GM21786 (cell line): ENCODE data around the gene CCT6A.
"Not testable (repeated sequence)": the region's sequence is repeated elsewhere in the genome, so short reads cannot be mapped to it uniquely, and the experiment has no call there.

Source experiments
- ATAC-seq: cut with Tn5 transposase; IDR thresholded peaks from one replicate; pipeline ENCODE4 v1.9.1; 2021; ENCODE audit not compliant: unreplicated experiment

Gene CCT6A, protein sequence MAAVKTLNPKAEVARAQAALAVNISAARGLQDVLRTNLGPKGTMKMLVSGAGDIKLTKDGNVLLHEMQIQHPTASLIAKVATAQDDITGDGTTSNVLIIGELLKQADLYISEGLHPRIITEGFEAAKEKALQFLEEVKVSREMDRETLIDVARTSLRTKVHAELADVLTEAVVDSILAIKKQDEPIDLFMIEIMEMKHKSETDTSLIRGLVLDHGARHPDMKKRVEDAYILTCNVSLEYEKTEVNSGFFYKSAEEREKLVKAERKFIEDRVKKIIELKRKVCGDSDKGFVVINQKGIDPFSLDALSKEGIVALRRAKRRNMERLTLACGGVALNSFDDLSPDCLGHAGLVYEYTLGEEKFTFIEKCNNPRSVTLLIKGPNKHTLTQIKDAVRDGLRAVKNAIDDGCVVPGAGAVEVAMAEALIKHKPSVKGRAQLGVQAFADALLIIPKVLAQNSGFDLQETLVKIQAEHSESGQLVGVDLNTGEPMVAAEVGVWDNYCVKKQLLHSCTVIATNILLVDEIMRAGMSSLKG

DNA sequence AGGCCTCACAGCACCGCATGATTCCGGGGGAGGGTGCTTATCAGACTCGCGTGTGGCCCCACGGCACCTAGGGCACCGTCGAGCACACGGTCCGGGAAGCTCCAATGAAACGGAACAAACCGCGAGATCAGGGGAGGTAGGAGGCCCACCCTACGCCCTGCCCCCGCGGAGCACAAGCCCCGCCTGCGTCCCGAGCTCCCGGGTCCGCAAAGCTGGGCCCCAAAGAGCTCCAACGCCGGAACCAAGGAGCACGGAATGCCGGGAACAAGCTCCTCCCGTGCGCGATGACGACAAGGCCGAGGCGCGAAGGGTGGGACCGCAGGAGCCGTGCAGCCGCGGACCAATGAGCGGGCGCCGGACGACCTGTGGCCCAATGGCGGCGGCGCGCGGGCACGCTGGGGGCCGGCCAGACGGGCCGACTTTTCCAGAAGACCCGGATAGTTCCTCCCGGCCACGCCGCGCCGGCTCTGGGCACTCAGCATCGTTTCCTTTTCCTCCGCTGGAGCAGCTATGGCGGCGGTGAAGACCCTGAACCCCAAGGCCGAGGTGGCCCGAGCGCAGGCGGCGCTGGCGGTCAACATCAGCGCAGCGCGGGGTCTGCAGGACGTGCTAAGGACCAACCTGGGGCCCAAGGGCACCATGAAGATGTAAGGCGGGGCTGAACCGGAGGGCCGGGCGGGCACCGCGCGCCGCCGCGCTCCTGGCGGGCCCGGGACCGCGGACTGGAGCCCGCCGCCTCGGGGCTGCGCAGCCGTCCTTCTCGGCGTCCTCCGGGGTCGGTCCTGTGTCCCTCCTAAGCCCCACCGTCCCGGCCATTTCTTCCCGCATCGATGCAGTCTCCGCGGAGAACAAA lies at the start of gene CCT6A, which contains the start of gene PSPH:
TSS of gene CCT6A (plus strand) at position 427 of the 853 bp plus-strand sequence. CDS start at position 511, 84 bp downstream.
TSS of gene PSPH (minus strand) at position 106 of the 853 bp plus-strand sequence. CDS start 30,232 bp downstream, outside the sequence.
- ATAC-seq = peak; percentile 95

DNA sequence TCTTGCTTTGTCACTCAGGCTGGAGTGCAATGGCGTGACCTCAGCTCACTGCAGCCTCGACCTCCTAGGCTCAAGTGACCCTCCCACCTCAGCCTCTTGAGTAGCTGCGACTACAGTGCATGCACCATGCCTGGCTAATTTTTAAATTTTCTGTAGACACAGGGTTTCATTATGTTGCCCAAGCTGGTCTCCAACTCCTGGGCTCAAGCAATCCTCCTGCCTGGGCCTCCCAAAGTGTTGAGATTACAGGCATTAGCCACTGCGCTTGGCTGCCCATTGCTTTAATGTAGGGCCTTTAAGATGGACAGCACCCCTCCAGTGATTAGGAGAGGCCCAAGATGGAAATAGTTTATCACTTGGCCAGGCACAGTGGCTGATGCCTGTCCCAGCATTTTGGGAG lies 47.8 kb upstream of the CCT6A start:
- ATAC-seq = no peak

DNA sequence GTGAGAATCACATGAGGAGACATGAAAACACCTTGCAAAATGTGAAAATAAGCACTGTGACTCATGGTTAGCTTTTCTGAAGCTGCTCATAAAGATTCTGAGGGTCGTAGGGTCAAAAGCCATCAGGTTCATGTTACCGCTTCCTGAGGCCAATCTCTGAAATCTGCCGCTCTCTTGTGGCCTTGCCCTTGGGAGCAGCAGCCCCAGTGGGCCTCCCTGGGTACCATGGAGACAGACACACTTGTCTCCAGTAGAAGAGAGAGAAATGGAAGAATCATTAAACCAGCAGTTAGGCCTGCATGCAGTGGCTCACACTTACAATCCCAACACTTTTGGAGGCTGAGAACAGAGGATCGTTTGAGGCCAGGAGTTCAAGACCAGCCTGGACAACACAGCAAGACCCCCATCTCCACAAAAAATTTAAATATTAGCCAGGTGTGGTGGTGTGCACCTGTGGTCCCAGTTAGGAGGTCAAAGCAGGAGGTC lies 44.4 kb upstream of the CCT6A start:
- ATAC-seq = no peak

DNA sequence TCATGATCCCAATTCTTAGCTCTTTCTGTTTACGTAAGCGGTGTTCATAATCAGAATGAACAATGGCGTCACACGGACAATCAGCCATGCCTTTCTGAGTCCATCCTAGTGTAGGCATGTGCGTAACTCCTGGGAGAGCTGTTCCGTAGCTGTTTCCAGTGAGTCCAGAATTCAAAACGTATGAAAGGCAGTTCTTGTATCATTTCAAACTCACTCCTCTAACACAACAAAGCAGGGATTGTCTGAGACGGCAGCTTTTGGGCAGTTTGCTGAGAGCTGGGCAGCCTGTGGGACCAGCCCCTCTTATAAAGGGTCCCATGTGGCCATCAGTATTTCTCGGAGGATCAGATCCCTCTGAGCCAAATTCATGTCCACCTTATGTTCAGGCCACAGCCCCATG lies 43.7 kb upstream of the CCT6A start:
- ATAC-seq = no peak

DNA sequence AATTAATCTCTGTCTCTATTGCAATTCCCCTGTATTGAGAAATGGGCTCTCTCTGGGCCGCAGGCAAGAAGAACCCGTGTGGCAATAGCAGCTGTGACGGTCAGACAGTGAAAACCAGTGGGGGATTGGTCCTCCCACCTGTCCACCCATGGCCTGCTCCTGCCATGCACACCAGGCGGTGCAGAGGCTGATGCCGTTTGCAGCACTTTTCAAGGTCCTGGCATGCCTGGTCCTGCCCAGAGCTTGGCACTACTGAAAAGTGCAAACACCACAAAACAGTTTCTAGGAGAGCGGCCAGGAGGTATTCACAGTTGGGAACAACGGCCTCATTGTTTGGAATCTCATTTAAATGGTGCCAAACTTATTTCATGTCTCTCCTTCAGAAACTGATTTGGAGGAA lies 41.9 kb upstream of the CCT6A start:
- no peak for ATAC-seq

DNA sequence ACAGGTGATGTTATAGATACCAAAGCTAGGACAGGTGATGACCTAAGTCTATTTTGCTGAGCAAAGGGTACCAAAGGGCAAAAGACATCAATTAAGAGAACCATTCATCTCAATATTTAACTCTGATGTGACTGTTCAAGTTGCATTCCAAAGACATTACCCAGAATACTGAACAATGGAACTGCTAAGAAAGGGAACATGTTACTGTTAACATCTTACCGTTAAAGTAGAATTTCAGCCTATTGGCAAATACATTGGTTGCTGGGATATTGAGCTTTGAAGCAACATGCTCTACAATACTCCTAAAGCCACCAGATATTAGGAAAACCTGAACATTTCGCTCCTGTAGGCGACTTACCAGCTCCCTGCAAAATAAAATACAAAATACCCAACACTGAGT lies 34.5 kb upstream of the CCT6A start:
- not testable (repeated sequence) for ATAC-seq

DNA sequence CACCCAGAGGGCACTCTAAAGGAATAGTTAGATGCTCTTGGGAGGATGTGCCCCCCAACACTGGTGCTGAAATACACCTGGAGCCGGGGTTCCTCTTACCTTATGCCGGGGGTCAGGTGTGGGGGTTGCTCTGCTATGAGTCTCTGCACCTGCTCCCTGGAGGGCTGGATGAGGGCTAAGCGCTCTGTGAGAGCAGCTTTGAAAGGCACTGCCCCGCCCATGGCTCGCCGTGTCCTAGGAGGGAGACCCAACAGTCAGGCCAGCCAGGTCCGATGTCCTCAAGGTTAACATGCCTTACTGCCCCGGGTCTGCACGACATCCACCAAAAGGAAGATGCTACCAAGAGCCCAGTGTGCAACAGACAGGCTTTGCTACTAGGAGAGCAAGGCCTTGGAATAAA lies 32.1 kb upstream of the CCT6A start:
- no peak for ATAC-seq

DNA sequence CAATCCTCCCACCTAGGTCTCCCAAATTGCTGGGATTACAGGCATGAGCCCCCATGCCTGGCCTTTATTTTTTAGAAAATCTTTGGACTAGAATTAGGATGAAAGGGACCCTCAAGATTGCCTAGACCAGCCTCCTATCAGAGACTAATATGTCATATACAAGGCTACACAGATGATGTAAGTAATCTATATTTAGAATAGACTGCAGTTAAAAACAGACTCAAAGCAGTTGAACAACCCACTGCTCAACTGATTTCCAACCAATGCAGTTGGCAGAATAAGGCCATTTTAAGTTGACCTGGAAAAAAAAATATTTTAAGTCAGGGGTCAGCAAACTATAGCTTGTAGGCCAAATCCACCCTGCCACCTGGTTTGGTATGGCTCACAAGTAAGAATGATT lies 28.1 kb upstream of the CCT6A start:
- ATAC-seq = no peak

DNA sequence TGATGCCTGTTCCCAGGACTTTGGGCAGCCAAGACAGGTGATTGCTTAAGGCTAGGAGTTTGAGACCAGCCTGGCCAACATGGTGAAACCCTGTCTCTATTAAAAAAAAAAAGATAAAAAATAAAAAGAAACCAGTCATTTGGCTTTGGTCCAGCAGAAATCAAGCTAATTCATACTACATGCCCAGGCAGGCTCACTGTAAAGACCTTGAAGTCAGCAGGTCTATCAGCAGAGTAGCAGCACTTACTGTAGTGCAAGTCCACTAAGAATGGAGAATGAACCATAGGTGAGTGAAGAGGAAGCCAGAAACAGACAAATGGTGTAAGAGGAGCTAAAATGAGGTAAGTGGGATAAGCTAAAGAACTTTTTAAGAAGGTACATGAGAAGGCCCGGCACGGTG lies 25.0 kb upstream of the CCT6A start:
- no peak for ATAC-seq

DNA sequence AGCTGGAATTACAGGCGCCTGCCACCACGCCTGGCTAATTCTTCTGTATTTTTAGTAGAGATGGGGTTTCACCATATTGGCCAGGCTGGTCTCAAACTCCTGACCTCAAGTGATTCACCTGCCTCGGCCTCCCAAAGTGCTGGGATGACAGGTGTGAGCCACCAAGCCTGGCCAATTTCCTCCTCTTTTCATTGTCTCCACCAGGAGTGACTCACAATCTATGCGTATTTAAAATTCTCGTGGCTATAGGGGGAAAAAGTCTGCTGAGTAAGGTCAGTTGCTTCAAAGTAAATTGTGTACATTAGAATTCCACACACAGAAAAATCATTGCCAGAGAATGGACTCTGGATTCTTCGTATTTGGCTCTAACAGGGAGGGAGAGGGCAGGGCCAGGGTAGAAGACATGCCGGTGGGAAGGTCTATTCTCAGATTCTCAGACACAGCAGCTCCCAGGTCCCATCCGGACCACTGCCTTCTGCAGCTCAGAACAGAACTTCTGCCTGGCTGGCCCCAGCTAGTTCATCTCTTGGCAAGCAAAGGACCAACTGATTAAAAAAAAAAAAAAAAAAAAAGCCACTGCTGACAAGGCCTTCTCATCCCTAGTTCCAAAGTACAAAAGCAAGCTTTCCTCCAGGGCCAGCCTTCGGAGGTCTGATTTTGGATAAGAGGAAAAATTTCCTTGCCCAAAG lies 22.5 kb upstream of the CCT6A start:
- no peak for ATAC-seq

DNA sequence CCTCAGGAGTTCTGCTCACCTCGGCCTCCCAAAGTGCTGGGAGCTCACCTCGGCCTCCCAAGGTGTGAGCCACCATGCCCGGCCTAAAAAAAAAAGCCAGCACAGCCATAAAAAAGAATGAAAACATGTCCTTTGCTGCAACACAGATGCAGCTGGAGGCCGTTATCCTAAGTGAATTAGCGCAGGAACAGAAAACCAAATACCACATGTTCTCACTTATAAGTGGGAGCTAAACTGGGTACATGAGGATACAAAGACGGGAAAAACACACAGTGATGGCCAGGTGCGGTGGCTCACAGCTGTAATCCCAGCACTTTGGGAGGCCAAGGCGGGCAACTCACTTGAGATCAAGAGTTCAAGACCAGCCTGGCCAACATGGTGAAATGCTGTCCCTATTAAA lies 21.2 kb upstream of the CCT6A start:
- ATAC-seq = no peak

DNA sequence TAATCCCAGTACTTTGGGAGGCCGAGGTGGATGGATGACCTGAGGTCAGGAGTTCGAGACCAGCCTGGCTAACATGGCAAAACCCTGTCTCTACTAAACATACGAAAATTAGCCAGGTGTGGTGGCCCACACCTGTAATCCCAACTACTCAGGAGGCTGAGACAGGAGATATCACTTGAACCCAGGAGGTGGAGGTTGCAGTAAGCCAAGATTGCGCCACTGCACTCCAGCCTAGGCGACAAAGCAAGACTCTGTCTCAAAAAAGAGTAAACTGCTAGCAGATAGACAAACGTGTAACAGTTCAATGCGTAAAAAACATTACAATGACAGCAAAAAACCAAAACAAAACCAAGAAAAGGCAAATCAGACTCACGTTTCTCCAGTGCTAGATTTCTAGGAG lies 20.0 kb upstream of the CCT6A start:
- not testable (repeated sequence) for ATAC-seq

DNA sequence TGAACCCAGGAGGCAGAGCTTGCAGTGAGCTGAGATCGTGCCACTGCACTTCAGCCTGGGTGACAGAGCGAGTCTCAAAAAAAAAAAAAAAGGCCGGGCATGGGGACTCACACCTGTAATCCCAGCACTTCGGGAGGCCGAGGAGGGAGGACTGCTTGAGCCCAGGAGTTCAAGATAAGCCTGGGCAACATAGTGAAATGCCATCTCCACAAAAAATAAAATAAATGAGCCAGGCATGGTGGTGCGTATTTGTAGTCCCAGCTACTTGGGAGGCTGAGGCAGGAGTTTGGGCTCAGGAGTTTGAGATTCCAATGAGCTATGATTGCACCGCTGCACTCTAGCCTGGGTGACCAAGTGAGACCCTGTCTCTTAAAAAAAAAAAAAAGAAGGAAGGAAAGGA lies 19.0 kb upstream of the CCT6A start:
- ATAC-seq = not testable (repeated sequence)

DNA sequence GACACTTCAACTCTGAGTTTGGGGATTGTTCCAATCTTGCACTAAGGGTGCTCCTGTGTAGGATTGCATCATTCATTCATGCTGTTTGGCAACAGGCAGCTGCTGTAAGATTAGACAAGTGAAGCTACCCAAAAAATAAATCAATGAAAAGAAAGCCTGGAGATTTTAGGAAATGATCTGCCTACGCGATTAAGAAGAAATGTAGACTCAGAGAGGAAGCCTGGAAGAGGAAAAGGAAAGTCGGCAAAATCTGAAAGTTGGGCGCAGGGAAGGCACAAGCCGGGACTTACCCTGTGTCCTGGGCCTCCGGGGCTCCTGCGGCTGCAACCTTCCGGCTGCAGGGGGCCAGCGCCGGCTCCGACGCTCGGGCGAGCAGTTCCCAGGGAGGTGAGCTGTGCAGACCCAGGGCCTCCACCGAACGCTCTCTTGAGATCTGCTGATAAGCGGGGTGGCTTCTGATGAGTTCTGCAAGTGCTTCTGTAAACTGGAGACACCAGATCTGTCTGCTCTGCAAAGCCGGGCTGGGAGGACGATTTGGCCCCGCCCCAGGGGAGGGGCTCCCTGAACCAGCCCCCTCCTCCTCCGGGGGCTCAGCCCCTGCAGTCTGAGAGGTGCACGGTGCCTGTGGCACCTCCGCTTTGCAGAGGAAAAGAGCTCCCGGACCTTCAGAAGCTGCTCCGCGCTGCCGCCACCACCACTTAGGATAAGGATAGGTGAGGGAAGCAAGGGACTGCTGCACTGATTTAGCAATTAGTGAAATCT lies 17.7 kb upstream of the CCT6A start:
- ATAC-seq = peak; percentile 94

DNA sequence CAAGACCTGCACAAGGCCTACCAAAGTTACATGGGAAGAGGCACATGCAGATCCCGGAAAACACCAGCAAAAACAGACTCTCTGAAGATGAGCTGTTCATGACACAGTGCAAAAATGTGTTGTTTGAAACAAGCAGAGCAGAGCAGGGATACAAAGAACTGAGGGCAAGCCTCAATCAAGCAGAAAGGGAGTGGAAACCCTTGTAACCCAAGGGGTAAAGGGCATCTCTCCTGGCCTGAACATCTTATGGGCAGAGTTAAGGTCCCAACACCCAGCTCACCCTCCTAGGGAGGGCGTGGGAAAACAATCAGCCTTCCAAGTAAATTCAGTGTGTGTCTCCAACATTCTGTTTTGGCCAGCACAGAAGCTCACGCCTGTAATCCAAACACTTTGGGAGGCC lies 10.8 kb upstream of the CCT6A start:
- no peak for ATAC-seq

DNA sequence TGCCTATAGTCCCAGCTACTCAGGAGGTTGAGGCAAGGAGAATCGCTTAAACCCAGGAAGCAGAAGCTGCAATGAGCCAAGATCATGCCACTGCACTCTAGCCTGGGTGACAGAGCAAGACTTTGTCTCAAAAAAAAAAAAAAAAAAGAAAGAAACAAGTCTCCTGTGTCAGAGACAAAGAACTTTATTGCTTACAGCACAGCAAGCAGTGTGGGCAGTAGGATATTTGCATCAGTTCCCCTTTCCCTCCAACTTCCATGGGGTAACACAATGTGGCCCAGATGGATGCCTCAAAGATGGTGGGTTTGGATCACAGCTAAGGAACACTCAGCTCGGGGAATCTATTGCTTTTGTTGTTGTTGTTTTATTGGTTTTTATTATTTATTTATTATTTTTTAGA lies 5.8 kb upstream of the CCT6A start:
- ATAC-seq = not testable (repeated sequence)

DNA sequence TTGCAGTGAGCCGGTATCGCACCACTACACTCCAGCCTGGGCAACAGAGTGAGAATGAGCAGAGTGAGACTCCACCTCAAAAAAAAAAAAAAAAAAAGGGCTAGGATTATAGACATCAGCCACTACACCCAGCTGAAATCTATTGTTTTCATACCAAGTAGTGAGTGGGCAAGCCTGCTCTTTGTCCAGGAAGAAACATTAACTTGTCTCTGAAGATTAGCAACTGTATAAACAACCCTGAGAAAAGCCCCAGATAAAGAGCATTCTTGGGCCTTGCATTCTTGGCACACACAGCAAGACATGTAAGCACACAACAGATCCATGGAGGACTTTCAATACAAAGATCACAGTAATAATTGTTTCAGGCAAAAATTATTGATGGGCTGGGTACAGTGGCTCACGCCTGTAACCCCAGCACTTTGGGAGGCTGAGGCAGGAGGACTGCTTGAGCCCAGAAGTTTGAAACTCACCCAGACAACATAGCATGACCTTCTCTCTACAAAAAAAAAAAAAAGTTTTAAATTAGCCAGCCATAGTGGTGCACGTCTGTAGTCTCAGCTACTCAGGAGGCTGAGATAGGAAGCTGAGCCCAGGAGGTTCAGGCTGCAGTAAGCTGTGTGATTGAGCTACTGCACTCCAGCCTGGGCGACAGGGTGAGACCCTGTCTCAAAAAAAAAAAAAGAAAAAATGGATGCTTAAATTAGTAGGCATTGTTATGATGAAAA lies 4.7 kb upstream of the CCT6A start:
- ATAC-seq = no peak

DNA sequence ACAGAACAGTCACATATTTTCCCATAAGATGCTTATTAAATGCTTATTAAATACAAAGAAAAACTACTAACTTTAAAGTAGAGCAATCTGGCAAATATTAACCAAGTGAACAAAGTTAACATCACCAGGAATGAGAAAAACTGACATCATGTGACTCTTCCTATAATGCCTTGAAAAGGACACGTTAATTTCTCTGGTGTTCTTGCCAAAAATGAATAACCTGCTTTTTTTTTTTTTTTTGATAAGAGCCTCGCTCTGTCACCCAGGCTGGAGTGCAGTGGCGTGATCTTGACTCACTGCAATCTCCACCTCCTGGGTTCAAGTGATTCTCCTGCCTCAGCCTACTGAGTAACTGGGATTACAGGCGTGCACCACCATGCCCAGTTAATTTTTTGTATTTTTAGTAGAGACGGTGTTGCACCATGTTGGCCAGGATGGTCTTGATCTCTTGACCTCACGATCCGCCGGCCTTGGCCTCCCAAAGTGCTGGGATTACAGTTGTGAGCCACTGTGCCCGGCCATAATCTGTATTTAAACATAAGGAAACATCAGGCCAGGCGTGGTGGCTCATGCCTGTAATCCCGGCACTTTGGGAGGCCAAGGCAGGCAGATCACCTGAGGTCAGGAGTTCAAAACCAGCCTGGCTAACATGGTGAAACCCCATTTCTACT lies 4.0 kb upstream of the CCT6A start:
- ATAC-seq = not testable (repeated sequence)

DNA sequence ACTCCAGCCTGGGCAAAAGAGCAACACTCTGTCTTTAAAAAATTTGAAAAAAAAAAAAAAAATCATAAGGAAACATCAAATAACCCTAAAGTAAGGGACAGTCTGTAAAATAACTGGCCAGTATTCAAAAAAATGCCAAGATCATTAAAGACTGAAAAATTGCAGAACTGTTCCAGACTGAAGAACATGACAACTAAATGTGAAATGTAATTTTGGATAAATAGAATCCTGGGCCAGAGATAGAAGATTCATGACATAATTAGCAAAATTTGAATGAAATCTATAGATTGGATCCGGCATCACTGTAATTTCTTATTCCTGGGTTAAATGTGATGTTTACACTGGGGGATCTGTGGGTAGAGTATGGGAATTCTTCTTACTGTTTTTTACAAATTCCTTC lies 3.3 kb upstream of the CCT6A start:
- ATAC-seq = no peak
